Mesendoderm (in vitro differentiated cells): ENCODE data around the gene RENBP.

Experiments
- DNase-seq: peaks from one replicate; pipeline ENCODE4 v3.0.0; 2013
- H2AK5ac ChIP-seq: 2 replicates; pipeline ENCODE4 v1.6.1; 2013; ENCODE audit warnings: low read length, inconsistent platforms
- H2BK120ac ChIP-seq: 2 replicates; pipeline ENCODE4 v1.6.1; 2013; ENCODE audit warnings: low read depth, mild to moderate bottlenecking, low read length, moderate library complexity, mixed read lengths
- H2BK15ac ChIP-seq: replicated peaks from 2 replicates; pipeline ENCODE4 v1.6.1; 2013; ENCODE audit warnings: low read depth, mild to moderate bottlenecking, moderate library complexity
- H2BK5ac ChIP-seq: 2 replicates; pipeline ENCODE4 v1.6.1; 2013; ENCODE audit warnings: low read length, inconsistent platforms
- H3K18ac ChIP-seq: 2 replicates; pipeline ENCODE4 v1.6.1; 2013; ENCODE audit warnings: mild to moderate bottlenecking, low read length, mixed read lengths
- H3K23ac ChIP-seq: one replicate; pipeline ENCODE4 v1.6.1; 2013; ENCODE audit warnings: low read length
- H3K27ac ChIP-seq: 2 replicates; pipeline ENCODE4 v1.5.1; 2013; ENCODE audit warnings: low read depth, mild to moderate bottlenecking, inconsistent platforms, low read length, moderate library complexity
- H3K27me3 ChIP-seq: 2 replicates; pipeline ENCODE4 v1.6.1; 2013; ENCODE audit warnings: low read length, control low read depth, mild to moderate bottlenecking, inconsistent platforms; ENCODE audit not compliant: insufficient read depth, poor library complexity
- H3K36me3 ChIP-seq: 2 replicates; pipeline ENCODE4 v1.6.1; 2013; ENCODE audit warnings: low read length, inconsistent platforms; ENCODE audit not compliant: control insufficient read depth, insufficient read depth
- H3K4ac ChIP-seq: one replicate; pipeline ENCODE4 v1.6.1; 2013; ENCODE audit warnings: low read depth, mild to moderate bottlenecking, low read length, moderate library complexity
- H3K4me1 ChIP-seq: 2 replicates; pipeline ENCODE4 v1.6.1; 2013; ENCODE audit warnings: low read depth, low read length, inconsistent platforms; ENCODE audit not compliant: control insufficient read depth
- H3K4me2 ChIP-seq: 2 replicates; pipeline ENCODE4 v1.6.1; 2013; ENCODE audit warnings: low read length
- H3K4me3 ChIP-seq: 2 replicates; pipeline ENCODE4 v1.5.1; 2013; ENCODE audit warnings: mild to moderate bottlenecking, low read length
- H3K56ac ChIP-seq: one replicate; pipeline ENCODE4 v1.6.1; 2013; ENCODE audit warnings: low read length
- H3K79me1 ChIP-seq: 2 replicates; pipeline ENCODE4 v1.6.1; 2013; ENCODE audit warnings: low read length, inconsistent platforms
- H3K79me2 ChIP-seq: 2 replicates; pipeline ENCODE4 v1.6.1; 2013; ENCODE audit warnings: mild to moderate bottlenecking, low read length; ENCODE audit not compliant: control insufficient read depth, insufficient read depth
- H3K9ac ChIP-seq: 2 replicates; pipeline ENCODE4 v1.6.1; 2013; ENCODE audit warnings: low read length, inconsistent platforms
- H4K5ac ChIP-seq: one replicate; pipeline ENCODE4 v1.6.1; 2013; ENCODE audit warnings: low read length
- H4K8ac ChIP-seq: one replicate; pipeline ENCODE4 v1.6.1; 2013; ENCODE audit warnings: low read depth, mild to moderate bottlenecking, control low read depth, low read length, moderate library complexity
- WGBS: extraction: QIAGEN DNeasy Blood & Tissue Kit; methylation state at CpG from one replicate; pipeline ENCODE4 v1.1.7; 2013; ENCODE audit warnings: low lambda C conversion rate, missing lambda C conversion rate; ENCODE audit not compliant: insufficient coverage; ENCODE audit errors: extremely low coverage; 5-methylcytosine and 5-hydroxymethylcytosine counted together

The RENBP gene

GRCh38 chrX:153969125-153969903 lies 24.9 kb upstream of the RENBP start:
- DNase-seq, result no peak
- no peak overlapping the region for H3K27ac ChIP-seq
- peak overlapping the region; percentile 85 for H3K56ac ChIP-seq
- no peak overlapping the region for H4K8ac ChIP-seq
- no peak overlapping the region for H2BK120ac ChIP-seq
- H2BK5ac ChIP-seq, result no peak overlapping the region
- H3K4me2 ChIP-seq, result peak overlapping the region; percentile 83
- H3K4me3 ChIP-seq, result peak overlapping the region; percentile 78
- H3K79me2 ChIP-seq, result peaks cover 61% of the 10 kb centered on the region
- H3K9ac ChIP-seq, result peak overlapping the region; percentile 81
- no peak overlapping the region for H2BK15ac ChIP-seq
- H3K18ac ChIP-seq, result no peak overlapping the region
- H2AK5ac ChIP-seq, result no peak overlapping the region
- no peak overlapping the region for H4K5ac ChIP-seq
- H3K4me1 ChIP-seq, result peaks cover 6% of the 10 kb centered on the region
- H3K4ac ChIP-seq, result no peak overlapping the region
- no peak overlapping the region for H3K23ac ChIP-seq
- H3K36me3 ChIP-seq, result no peaks in the 10 kb centered on the region
- no CpG with 5 or more reads among the region's 25 CpGs for WGBS
- H3K79me1 ChIP-seq, result no peaks in the 10 kb centered on the region
- H3K27me3 ChIP-seq, result no peaks in the 10 kb centered on the region

DNA sequence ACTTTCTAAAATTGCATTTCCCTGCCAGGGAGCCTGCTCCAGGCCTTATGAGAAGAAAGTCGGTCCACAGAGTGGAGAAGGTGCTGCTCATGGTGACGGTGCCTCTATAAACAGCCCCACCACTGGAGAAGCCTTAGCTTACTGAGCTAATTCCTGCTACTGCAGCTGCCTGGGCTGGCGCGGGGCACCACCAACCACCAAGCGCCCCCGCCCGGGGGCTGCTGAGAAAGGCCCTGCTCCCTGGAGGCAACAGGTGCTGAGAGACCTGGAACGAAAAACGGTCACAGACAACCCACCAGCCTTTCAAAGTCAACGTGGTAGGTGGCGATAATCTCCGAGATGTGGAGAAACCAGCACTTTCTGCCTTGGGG lies 24.3 kb upstream of the RENBP start:
- H4K8ac ChIP-seq, result no peak overlapping the region
- H2BK15ac ChIP-seq, result no peak overlapping the region
- H3K79me2 ChIP-seq, result peaks cover 66% of the 10 kb centered on the region
- H3K18ac ChIP-seq, result no peak overlapping the region
- H3K27me3 ChIP-seq, result no peaks in the 10 kb centered on the region
- H3K27ac ChIP-seq, result no peak overlapping the region
- no peaks in the 10 kb centered on the region for H3K79me1 ChIP-seq
- no peak overlapping the region for H2BK120ac ChIP-seq
- no peak overlapping the region for H3K23ac ChIP-seq
- DNase-seq, result peak; percentile 45
- no peak overlapping the region for H2BK5ac ChIP-seq
- peak overlapping the region; percentile 85 for H3K56ac ChIP-seq
- H3K4me1 ChIP-seq, result peaks cover 6% of the 10 kb centered on the region
- no peak overlapping the region for H3K4ac ChIP-seq
- peak overlapping the region; percentile 81 for H3K9ac ChIP-seq
- no peaks in the 10 kb centered on the region for H3K36me3 ChIP-seq
- H3K4me2 ChIP-seq, result peak overlapping the region; percentile 83
- no peak overlapping the region for H3K4me3 ChIP-seq
- no peak overlapping the region for H4K5ac ChIP-seq
- H2AK5ac ChIP-seq, result no peak overlapping the region
- WGBS, result no CpG with 5 or more reads among the region's 12 CpGs

- no peak overlapping the region for H3K4me3 ChIP-seq
- H3K79me1 ChIP-seq, result no peaks in the 10 kb centered on the region
- H3K4me1 ChIP-seq, result peaks cover 6% of the 10 kb centered on the region
- no peak overlapping the region for H2AK5ac ChIP-seq
- no peak overlapping the region for H2BK15ac ChIP-seq
- peak overlapping the region; percentile 70 for H3K56ac ChIP-seq
- no peaks in the 10 kb centered on the region for H3K27me3 ChIP-seq
- no peaks in the 10 kb centered on the region for H3K36me3 ChIP-seq
- H3K4me2 ChIP-seq, result peak overlapping the region; percentile 83
- H3K79me2 ChIP-seq, result peaks cover 69% of the 10 kb centered on the region
- DNase-seq, result no peak
- H3K23ac ChIP-seq, result no peak overlapping the region
- H3K18ac ChIP-seq, result no peak overlapping the region
- no peak overlapping the region for H4K5ac ChIP-seq
- peak overlapping the region; percentile 81 for H3K9ac ChIP-seq
- H2BK120ac ChIP-seq, result no peak overlapping the region
- no peak overlapping the region for H3K27ac ChIP-seq
- no peak overlapping the region for H4K8ac ChIP-seq
- no peak overlapping the region for H2BK5ac ChIP-seq
- no peak overlapping the region for H3K4ac ChIP-seq
- no CpG with 5 or more reads among the region's 9 CpGs for WGBS
Measured at GRCh38 chrX:153968255-153968654, 23.8 kb upstream of the RENBP start.

GRCh38 chrX:153967536-153968224 lies 23.2 kb upstream of the RENBP start:
- H2BK120ac ChIP-seq, result no peak overlapping the region
- peaks cover 73% of the 10 kb centered on the region for H3K79me2 ChIP-seq
- peak overlapping the region; percentile 13 for H3K9ac ChIP-seq
- H2BK15ac ChIP-seq, result no peak overlapping the region
- no peak overlapping the region for H4K5ac ChIP-seq
- peaks cover 6% of the 10 kb centered on the region for H3K4me1 ChIP-seq
- no peak overlapping the region for H2BK5ac ChIP-seq
- H3K23ac ChIP-seq, result no peak overlapping the region
- peak overlapping the region; percentile 25 for H3K56ac ChIP-seq
- WGBS, result no CpG with 5 or more reads among the region's 16 CpGs
- H3K36me3 ChIP-seq, result no peaks in the 10 kb centered on the region
- H3K79me1 ChIP-seq, result no peaks in the 10 kb centered on the region
- no peak overlapping the region for H3K27ac ChIP-seq
- no peak overlapping the region for H3K4ac ChIP-seq
- H4K8ac ChIP-seq, result no peak overlapping the region
- no peaks in the 10 kb centered on the region for H3K27me3 ChIP-seq
- H2AK5ac ChIP-seq, result no peak overlapping the region
- no peak overlapping the region for H3K18ac ChIP-seq
- no peak overlapping the region for H3K4me3 ChIP-seq
- no peak for DNase-seq
- no peak overlapping the region for H3K4me2 ChIP-seq

DNA sequence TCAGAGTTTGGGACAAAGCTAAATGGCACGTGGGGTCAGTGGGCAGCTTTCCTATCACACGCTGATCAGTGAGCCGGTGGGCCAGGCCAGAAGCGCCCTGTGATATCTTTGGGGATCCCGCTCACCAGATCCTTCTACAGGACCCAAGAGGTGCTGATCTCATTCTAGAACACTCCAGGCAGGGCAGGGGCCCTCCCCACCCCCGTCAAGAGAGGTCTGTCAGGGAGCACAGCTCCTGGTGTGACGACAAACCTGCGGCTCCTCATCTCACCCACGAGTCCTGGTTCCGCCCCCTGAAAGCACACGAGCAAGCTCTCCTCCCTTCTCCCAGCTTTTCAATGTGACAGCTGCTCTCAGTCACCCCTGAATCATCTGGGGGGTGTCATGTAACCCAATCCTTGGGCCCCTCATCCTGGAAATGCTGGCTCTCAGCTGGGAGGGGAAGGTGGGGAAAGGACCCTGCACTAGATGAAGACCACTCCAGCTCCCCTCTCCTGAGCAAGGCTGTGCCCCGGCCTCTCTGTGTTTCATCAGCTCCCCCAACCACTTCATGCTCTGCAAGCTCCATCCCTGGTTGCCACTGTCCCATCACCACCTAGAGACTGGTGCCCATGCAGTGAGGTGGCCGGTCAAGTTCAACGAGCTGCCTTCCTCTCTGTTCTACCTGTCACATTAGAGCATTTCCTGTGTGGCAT lies 22.5 kb upstream of the RENBP start:
- Histone ChIP-seq H3K4me1 (peaks cover 6% of the 10 kb centered on the region), H2BK120ac (no peak overlapping the region), H3K27me3 (no peaks in the 10 kb centered on the region), H3K4me3 (no peak overlapping the region), H3K4ac (no peak overlapping the region), H3K27ac (no peak overlapping the region), H3K9ac (peak overlapping the region; percentile 11), H2AK5ac (no peak overlapping the region), H2BK5ac (no peak overlapping the region), H3K79me1 (no peaks in the 10 kb centered on the region), H3K56ac (peak overlapping the region; percentile 17), H3K23ac (no peak overlapping the region), H4K8ac (no peak overlapping the region), H4K5ac (no peak overlapping the region), H3K36me3 (peaks cover 1% of the 10 kb centered on the region), H3K79me2 (peaks cover 73% of the 10 kb centered on the region), H2BK15ac (no peak overlapping the region), H3K4me2 (no peak overlapping the region), H3K18ac (no peak overlapping the region)
- whole genome bisulfite sequencing, result no CpG with 5 or more reads among the region's 14 CpGs
- no peak for DNase-seq
